Kidney (tissue), 14 donors: ENCODE measurements around the gene DBNL. TPM values are rescaled to one million over a fixed set of nuclear protein-coding genes. Genes with fewer than 3 reads are reported as not detected.
A peak's percentile ranks its signal among the peaks of the same experiment; 100 is the strongest.

Source experiments
- DNase-seq, 5 donors: peaks; one replicate each; pipeline ENCODE4 v3.0.0-alpha.2; 2013 to 2020
- FAIRE-seq: peaks from 2 replicates; lab custom pipeline; 2012; peaks lifted over from hg19 to GRCh38; lab: Jason Lieb, UNC
- H3K27ac ChIP-seq, 2 donors: one replicate each; pipeline ENCODE4 v1.7.0; 2013; ENCODE audit warnings: low read depth in 2 of 2, low read length in 2 of 2, inconsistent platforms in 1 of 2
- H3K27me3 ChIP-seq: one replicate; pipeline ENCODE4 v1.7.1; 2013; ENCODE audit warnings: low read length, inconsistent platforms; ENCODE audit not compliant: control insufficient read depth, insufficient read depth
- H3K36me3 ChIP-seq, 3 donors: one replicate each; pipeline versions ENCODE4 v1.7.0 to v1.7.1; 2013; ENCODE audit warnings: low read length in 3 of 3, control low read depth in 1 of 3, inconsistent platforms in 1 of 3; ENCODE audit not compliant: insufficient read depth in 3 of 3, control insufficient read depth in 2 of 3
- H3K4me1 ChIP-seq, 3 donors: one replicate each; pipeline versions ENCODE4 v1.7.0 to v1.7.1; 2013; ENCODE audit warnings: low read length in 3 of 3, inconsistent platforms in 1 of 3, low read depth in 1 of 3; ENCODE audit not compliant: control insufficient read depth in 2 of 3, insufficient read depth in 2 of 3
- H3K4me3 ChIP-seq, 3 donors: one replicate each; pipeline versions ENCODE4 v1.7.0 to v1.8.1; 2013; ENCODE audit warnings: low read length in 3 of 3, control low read depth in 1 of 3, inconsistent platforms in 1 of 3
- H3K9ac ChIP-seq, 3 donors: one replicate each; pipeline versions ENCODE4 v1.7.0 to v1.7.1; 2013; ENCODE audit warnings: low read length in 3 of 3, control low read depth in 1 of 3, inconsistent platforms in 1 of 3
- H3K9me3 ChIP-seq, 3 donors: one replicate each; pipeline versions ENCODE4 v1.7.0 to v1.7.1; 2013; ENCODE audit warnings: low read length in 3 of 3, control low read depth in 1 of 3, inconsistent platforms in 1 of 3; ENCODE audit not compliant: control insufficient read depth in 2 of 3, insufficient read depth in 1 of 3
- CTCF ChIP-seq: IDR thresholded peaks from 3 replicates; pipeline ENCODE4 v1.5.1; 2012; ENCODE audit warnings: mild to moderate bottlenecking, moderate library complexity, borderline replicate concordance; ENCODE audit not compliant: insufficient read depth; ENCODE audit errors: extremely low read depth
- intact Hi-C: fragments of 100-400 bp; cut with DNase I; formaldehyde crosslinking; loops from one replicate; pipeline ENCODE4 v1.11.1; 2022
- polyA plus RNA-seq: library from polyadenylated mRNA; stranded (reverse); fragments of 350-450 nt; fragmentation: Illumina TruSeq; extraction: RNeasy Lipid Tissue Mini Kit (QIAGEN cat#74804); gene quantifications from one replicate; pipeline ENCODE4 v1.2.3, GENCODE V29; 2014; ENCODE audit warnings: low read depth, low replicate concordance; ENCODE audit not compliant: insufficient read depth
- total RNA-seq: library from RNA; stranded (reverse); fragmentation: NEBNext Ultra II Directional; extraction: Animal tissue kit (Norgen Biotek cat#: 25700); gene quantifications from one replicate; pipeline ENCODE4 v1.2.1, GENCODE V29; 2021
- donor health status: control.
- donor health status: control.
- donor health status: control.
- donor health status: control.
- donor health status: control.
- donor health status: DM: yes; HTN: yes; CAD: no.
- donor health status: Normal renal cell carcinoma (clear cell type).

DBNL gene
- total and polyA plus RNA-seq, 2 donors from 2014 or later: 85.9 to 103 TPM

- Histone ChIP-seq H3K36me3 (no peaks in the 10 kb centered on the region), H3K9me3 (no peaks in the 10 kb centered on the region), H3K9ac (no peak overlapping the region), H3K27me3 (no peaks in the 10 kb centered on the region), H3K27ac (peak overlapping the region in 1 of 2 donors; percentile 25), H3K4me3 (no peak overlapping the region), H3K4me1 (peaks cover 0 to 5% (median 5%) of the 10 kb centered on the region in 3 donors)
- FAIRE-seq: no peak
- DNase-seq: peak; percentile 29 to 87 (median 65)
- no peak for TF ChIP-seq CTCF
- intact Hi-C loops: no loop called here
Measured at GRCh38 chr7:44100458-44101302, 56.2 kb downstream of the DBNL start.

GRCh38 chr7:44101303-44101965 is 56.9 kb downstream of the DBNL start:
- Histone ChIP-seq H3K27ac (peak overlapping the region in 1 of 2 donors; percentile 78), H3K9ac (no peak overlapping the region), H3K4me1 (peaks cover 0 to 5% (median 5%) of the 10 kb centered on the region in 3 donors), H3K27me3 (no peaks in the 10 kb centered on the region), H3K9me3 (no peaks in the 10 kb centered on the region), H3K4me3 (no peak overlapping the region), H3K36me3 (no peaks in the 10 kb centered on the region)
- peak in 2 of 5 donors; percentile 51 to 55 for DNase-seq
- no peak for FAIRE-seq
- intact Hi-C loops: no loop called here
- no peak for TF ChIP-seq CTCF

GRCh38 chr7:44101966-44102845 is 57.7 kb downstream of the DBNL start:
- Histone ChIP-seq H3K9ac (no peak overlapping the region), H3K9me3 (no peaks in the 10 kb centered on the region), H3K4me3 (no peak overlapping the region), H3K27ac (peak overlapping the region in 1 of 2 donors; percentile 78), H3K27me3 (no peaks in the 10 kb centered on the region), H3K36me3 (no peaks in the 10 kb centered on the region), H3K4me1 (peaks cover 0 to 5% (median 5%) of the 10 kb centered on the region in 3 donors)
- DNase-seq (peak in 2 of 5 donors; percentile 42 to 82), FAIRE-seq (no peak)
- intact Hi-C loops: no loop called here
- no peak for TF ChIP-seq CTCF
